NCI-H510A treated with DMSO at 0.1 percent for 48 hours (cell line): ENCODE measurements around the gene GPI.
A peak's percentile ranks its signal among the peaks of the same experiment; 100 is the strongest.
"Not testable (repeated sequence)": the region's sequence is repeated elsewhere in the genome, so short reads cannot be mapped to it uniquely, and the experiment has no call there.

Experiments
- DNase-seq: peaks from one replicate; lab custom pipeline; 2025; lab: John Stamatoyannopoulos, UW

Gene GPI

DNA sequence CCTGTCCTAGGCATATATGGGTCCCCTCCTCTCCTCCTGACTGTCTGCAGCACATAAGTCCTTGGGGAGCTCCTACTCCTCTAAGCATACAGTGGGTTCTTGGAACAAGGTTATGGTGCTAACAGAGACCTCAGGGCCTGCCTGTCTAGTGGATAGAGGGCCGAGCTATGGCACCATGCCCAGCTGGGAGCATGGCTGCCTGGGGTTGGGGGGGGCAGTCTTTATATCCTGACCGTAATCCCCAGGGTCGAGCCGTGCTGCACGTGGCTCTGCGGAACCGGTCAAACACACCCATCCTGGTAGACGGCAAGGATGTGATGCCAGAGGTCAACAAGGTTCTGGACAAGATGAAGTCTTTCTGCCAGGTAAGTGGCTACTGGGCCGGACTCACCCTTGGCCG lies 3.3 kb downstream of the GPI start:
- DNase-seq = no peak

DNA sequence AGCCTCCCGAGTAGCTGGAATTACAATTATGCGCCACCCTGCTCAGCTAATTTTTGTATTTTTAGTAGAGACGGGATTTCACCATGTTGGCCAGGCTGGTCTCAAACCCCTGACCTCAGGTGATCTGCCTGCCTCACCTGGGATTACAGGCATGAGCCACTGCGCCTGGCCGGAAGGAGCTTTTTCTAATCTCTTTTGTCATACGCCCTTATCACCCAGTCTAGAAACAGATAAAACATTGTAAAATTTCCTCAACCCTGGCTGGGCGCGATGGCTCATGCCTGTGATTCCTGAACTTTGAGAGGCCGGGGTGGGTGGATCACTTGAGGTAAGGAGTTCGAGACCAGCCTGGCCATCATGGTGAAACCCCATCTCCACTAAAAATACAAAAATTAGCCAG lies 4.2 kb downstream of the GPI start:
- not testable (repeated sequence) for DNase-seq

DNA sequence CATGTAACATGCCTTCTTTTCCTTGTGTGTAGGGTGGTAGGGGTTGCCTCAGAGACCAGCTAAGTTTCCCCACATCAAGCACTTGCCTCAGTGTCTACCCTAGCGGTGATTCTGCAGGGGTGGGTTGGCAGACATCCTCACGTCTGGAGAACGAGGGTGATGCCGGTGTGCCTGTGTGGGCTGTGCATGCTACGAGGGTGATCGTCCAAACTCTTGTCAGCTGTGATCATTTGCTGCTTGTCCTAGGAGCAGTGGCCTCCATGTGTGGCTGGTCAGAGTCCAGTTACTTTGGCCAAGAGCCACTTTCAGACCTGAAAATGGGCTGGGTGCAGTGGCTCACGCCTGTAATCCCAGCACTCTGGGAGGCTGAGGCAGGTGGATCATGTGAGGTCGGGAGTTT lies 5.1 kb downstream of the GPI start:
- DNase-seq = no peak

DNA sequence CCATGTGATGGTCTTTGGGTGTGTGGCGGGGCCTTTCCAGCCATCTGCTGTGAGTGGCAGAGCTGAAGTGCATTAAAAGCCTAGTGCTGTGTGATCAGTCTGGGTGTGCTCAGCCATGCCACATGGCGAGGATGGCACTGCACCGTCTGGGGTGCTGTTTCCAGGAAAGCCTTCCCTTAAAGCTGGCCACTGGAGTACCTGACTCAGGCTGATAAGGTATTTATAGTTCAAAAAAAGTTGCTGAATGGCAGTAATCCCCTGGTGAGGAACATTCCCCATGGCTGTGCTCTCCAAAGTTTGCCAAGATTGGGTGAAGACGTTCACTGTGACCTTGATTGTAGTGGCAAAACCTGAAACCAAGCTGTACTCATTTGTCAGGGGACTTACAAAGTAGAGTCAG lies 6.0 kb downstream of the GPI start:
- DNase-seq = no peak

DNA sequence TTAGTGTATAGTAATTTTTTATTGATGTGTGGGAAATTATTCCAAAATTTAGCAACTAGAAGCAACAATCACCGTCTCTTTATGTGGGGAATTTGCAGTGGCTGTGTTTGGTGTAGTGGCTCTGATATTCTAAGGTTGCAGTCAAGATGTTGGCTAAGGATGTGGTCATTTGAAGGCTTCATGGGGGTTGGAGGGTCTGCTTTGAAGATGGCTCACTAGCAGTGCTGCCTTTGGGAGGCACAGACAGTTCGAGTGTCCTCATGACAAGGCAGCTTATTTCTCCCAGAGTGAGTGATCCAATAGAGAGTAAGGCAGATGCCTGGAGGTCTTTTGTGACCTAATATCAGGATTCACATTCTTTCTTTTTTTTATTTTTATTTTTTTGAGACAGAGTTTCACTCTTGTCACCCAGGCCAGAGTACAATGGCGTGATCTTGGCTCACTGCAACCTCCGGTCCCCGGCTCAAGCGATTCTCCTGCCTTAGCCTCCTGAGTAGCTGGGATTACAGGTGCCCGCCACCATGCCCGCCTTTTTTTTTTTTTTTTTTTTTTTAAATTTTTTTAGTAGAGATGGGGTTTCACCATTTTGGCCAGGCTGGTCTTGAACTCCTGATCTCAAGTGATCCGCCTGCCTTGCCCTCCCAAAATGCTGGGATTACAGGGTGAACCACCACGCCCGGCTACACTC lies 8.7 kb downstream of the GPI start:
- DNase-seq = no peak

DNA sequence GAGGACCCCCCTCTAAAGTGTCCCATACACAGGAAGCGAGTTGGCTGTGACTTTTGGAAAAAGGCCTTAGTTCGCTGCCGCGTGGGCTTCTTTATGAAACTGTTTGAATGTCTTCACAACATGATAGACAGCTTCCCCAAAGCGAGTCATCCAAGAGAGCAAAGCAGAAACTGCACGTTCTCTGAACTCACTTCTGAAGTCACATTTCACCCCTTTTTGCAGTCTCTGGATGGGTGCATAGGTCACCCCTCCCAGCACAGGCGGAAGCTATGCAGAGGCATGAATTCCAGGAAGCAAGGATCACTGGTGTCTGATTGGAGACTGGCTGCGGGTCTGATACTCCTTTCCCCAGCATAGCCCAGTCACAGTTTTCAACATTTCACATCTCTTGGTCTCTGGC lies 10.6 kb downstream of the GPI start:
- DNase-seq = no peak

DNA sequence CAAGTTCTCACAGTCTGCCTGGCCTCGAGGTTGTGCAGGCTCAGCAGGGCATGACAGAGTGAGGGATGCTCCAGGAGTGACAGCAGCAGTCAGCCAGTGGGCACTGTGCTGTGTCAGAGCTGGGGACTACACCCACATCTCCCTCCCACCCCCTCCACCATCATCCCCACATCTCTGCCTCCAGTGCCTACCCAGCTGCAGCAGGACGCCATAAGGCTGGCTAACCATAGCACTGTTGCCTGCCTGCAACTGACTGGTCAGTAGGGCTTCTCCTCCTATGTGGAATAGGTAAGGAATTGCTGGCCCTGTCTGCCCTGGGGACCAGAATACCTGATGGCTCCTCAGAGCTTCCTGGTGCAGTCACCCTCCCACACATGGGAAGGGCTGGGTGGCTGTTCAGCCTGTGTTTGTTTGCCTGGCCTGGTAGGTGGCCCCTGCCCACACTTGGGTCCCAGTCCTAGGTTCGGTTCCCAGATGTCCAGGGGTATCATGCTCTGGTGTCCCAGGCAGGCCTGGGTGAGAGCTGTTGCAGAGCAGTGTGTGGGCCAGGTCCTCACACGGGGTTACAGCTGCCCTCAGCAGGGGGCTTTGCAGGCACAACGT lies 15.7 kb downstream of the GPI start:
- no peak for DNase-seq

DNA sequence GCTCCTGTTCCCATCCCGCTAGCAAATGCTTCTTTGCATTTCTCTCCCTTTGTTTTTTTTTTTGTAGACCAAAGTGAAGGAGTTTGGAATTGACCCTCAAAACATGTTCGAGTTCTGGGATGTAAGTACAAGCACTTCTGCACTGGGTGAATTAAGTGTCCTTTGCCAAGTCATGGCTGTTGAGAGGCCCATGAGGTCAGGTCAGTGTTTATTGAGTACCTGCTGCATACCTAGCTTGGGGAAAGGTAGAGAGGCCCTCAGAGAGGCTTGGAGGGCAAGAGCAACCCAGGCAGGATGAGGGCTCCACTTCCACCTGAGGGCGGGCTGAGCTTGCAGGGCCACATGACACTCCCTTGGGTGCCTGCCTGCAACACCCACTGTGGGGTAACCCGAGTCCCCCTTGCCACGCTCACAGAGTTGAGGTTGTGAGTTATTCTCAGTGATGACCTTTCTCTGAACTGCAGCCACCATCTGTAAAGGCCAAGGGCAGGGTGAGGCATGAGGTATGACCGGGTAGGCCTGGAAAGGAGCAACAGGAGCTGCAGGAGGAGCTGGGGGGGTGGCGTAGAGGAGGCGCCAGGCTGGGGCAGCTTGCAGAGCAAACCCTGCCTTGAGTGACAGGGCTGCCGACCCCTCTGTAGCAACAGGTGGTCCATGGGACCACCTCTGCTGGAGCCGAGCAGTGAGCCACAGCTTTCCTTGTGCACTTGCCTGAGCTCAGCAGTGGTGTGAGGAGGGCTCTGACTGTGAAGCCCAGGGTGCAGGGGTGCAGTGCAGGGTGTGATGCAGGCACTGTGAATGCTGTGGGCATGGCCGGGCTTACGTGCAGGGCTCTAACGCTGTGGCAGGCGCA lies 16.6 kb downstream of the GPI start:
- no peak for DNase-seq

DNA sequence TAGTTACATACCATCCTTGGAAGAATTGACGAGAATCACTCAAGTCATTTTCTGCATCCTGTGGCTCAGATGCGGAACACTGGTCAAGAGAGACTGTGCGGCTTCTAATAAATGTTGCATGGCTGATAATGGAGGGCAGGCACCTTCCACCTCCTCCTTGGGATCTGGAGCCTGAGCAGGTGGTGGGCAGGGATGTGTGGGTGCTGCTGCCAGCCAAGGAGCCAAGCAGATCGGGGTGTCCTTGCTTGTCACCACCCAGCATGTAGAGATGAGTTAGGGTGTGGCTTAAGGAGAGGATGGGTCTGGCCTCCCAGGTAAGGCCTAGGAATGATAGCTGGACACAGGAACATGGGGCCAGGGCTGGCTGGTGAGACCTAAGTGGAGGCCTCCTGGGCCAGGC lies 17.5 kb downstream of the GPI start:
- DNase-seq = no peak

DNA sequence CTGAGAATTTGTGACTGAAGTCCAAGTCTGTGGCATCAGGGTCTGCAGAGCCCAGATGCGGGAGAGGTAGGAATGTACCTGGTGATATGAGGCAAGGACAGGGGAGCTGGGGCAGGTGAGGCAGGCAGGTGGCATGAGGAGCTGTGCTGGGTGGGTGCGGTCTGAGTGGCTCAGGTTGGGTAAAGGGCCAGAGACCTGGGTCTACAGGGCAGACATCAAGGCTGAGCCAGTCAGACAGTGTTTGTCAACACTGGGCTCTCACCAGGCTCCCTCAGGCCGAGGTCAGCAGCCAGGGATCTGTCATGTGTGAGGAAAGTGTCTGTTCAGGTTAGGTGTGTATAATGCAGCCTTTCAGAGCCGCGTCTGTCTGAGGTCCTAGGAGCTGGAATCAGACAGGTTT lies 18.6 kb downstream of the GPI start:
- DNase-seq = no peak

DNA sequence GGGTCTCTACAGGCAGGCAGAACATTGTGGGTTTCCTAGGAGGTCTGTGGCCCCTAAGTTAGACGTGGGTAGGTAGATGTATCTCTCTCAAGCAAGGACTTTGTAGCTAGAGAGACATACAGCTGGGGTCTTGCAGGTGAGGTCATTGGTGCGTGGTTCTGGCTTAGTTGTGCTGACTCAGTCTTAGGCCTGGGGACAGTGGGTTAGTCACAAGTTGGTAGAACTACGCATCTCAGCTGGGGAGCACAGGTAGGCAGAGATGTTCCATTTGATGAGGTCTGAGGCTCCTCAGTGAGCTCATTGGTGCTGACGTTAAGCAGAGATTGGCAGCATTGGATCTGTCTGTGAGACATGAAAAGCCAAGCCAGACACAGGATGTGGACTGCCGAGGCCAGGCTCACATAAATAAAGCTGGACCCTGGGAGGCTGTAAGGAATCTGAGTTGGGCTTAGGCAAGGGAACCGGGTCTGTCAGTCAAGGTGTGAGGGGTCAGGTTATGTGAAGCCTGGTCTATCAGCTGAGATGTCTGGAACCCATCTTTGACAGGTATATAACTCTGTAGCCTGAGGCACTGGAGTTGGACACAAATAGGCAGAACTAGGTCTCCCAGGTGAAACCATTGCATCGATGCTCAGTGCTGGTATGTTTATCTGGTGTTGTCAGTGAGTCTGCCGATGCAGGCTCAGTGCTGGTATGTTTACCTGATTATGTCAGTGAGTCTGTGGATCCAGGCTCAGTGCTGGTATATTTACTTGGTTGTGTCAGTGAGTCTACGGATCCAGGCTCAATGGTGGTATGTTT lies 21.8 kb downstream of the GPI start:
- no peak for DNase-seq

DNA sequence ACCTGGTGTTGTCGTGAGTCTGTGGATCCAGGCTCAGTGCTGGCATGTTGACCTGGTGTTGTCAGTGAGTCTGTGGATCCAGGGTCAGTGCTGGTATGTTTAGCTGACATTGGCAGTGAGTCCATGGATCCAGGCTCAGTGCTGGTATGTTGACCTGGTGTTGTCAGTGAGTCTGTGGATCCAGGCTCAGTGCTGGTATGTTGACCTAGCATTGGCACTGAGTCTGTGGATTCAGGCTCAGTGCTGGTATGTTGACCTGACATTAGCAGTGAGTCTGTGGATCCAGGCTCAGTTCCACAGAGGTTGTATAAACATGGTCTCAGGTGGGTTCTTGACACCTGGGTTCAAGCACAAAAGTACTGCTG lies 22.4 kb downstream of the GPI start:
- no peak for DNase-seq

DNA sequence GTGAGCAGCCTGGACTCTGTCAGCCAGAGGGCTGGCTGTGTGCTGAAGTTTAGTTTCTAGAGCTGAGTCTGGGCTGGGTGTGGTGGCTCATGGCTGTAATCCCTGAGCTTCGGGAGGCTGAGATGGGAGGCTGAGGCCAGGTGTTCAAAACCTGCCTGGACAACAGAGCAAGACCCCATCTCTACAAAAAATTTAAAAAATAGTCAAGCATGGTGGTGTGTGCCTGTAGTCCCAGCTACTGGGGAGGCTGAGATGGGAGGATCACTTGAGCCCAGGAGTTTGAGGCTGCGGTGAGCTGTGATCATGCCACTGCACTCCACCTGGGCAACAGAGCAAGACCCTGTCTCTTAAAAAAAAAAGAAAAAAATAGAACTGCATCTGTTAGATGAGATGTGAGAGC lies 23.7 kb downstream of the GPI start:
- DNase-seq = not testable (repeated sequence)

DNA sequence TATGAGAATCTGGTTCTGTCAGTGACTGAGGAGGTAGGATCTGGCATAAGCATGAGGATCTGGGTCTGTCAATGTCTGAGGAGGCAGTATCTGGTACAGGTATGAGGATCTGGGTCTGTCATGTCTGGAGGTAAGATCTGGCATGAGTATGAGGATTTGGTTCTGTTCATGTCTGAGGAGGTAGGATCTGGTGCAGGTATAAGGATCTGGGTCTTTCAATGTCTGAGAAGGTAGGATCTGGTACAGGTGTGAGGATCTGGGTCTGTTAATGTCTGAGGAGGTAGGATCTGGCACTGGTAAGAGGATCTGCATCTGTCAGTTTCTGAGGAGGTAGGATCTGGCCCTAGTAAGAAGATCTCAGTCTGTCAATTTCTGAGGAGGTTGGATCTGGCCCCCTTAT lies 26.8 kb downstream of the GPI start:
- DNase-seq = no peak

DNA sequence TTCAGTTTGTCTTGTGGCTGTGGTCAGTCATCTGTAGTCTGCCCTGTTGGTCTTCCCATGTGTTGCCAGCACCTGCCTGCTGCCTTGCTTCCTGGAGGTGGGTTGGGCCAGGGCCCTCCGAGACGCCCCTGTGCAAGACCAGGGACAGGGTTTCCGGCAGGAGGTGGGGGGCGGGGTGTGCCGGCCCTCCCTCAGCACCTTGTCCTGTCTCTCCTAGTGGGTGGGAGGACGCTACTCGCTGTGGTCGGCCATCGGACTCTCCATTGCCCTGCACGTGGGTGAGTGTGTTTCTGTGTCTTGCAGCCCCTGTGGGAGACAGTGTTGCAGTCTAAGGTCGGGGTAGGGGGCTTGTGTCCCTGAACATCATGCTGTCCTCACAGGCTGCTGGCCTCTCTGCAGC lies 28.0 kb downstream of the GPI start:
- DNase-seq = no peak

DNA sequence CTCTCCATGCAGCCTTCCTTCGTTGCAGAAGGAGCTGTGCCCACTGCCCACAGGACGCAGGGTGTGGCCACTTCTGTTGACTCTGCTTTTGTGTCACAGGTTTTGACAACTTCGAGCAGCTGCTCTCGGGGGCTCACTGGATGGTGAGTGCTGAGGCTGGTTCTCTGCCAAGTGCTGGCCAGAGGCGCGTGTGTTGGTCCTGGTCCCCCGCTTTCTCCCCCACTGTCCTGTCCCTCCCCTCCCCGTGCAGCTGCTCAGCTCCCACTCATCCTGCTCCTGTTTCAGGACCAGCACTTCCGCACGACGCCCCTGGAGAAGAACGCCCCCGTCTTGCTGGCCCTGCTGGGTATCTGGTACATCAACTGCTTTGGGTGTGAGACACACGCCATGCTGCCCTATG lies 28.6 kb downstream of the GPI start:
- no peak for DNase-seq

DNA sequence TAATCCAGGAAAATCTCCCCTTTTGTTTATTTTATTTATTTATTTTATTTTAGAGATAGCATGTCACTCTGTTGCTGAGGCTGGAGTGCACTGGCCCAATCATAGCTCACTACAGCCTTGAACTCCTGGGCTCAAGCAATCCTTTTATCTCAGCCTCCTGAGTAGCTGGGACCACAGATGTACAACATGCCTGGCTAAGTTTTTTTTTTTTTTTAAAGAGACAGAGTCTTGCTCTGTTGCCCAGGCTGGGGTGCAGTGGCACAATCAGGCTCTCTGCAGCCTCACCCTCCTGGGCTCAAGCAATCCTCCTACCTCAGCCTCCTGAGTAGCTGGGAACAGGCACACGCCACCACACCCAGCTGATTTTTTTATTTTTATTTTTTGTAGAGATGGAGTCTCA lies 32.9 kb downstream of the GPI start:
- DNase-seq = no peak

DNA sequence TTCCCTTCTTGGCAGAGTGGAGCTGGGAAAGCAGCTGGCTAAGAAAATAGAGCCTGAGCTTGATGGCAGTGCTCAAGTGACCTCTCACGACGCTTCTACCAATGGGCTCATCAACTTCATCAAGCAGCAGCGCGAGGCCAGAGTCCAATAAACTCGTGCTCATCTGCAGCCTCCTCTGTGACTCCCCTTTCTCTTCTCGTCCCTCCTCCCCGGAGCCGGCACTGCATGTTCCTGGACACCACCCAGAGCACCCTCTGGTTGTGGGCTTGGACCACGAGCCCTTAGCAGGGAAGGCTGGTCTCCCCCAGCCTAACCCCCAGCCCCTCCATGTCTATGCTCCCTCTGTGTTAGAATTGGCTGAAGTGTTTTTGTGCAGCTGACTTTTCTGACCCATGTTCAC lies 34.9 kb downstream of the GPI start:
- DNase-seq = no peak

DNA sequence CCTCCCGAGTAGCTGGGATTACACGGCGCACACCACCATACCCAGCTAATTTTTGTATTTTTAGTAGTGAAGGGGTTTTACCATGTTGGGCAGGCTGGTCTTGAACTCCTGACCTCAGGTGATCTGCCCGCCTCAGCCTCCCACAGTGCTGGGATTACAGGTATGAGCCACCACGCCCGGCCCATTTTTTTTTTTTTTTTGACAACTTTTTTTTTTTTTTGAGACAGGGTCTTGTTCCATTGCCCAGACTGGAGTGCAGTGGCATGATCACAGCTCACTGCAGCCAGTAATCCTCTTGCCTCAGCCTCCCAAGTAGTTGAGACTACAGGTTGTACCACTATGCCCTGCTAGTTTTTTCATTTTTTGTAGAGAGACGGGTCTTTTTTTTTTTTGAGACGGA lies 35.8 kb downstream of the GPI start:
- DNase-seq = not testable (repeated sequence)

DNA sequence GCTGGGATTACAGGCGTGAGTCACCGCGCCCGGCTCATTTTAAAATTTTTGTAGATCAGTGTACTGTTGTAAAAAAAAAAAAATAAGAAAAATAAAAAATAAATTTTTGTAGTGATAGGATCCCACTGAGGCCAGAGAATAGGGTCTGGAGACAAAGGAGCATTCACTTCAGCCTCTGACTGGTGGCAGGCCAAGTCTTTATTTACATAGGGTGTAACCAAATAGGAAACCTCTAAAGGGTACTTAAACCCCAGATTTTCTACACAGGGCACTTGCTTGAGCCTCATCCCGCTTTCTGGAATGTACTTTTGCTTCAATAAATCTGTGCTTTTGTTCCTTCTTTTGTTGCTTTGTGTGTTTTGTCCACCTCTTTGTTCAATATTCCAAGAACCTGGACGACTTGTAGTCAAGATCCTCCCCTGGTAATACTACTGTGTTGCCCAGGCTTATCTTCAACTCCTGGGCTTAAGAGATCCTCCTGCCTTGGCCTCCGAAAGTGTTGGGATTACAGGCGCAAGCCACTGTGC lies 37.1 kb downstream of the GPI start:
- no peak for DNase-seq

DNA sequence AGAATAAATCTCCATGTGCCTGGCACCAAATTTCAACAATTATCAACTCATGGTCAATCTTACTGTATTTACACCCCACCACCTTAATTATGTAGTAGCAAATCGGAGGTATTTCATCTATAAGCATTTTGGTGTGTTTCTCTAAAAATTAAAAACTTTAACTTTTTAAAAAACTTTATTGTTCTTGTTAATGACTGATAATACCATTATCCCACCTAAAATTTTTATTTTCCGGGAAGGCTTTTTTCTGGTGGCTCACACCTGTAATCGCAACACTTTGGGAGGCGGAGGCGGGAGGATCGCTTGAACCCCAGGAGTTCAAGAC lies 38.8 kb downstream of the GPI start:
- DNase-seq = no peak

DNA sequence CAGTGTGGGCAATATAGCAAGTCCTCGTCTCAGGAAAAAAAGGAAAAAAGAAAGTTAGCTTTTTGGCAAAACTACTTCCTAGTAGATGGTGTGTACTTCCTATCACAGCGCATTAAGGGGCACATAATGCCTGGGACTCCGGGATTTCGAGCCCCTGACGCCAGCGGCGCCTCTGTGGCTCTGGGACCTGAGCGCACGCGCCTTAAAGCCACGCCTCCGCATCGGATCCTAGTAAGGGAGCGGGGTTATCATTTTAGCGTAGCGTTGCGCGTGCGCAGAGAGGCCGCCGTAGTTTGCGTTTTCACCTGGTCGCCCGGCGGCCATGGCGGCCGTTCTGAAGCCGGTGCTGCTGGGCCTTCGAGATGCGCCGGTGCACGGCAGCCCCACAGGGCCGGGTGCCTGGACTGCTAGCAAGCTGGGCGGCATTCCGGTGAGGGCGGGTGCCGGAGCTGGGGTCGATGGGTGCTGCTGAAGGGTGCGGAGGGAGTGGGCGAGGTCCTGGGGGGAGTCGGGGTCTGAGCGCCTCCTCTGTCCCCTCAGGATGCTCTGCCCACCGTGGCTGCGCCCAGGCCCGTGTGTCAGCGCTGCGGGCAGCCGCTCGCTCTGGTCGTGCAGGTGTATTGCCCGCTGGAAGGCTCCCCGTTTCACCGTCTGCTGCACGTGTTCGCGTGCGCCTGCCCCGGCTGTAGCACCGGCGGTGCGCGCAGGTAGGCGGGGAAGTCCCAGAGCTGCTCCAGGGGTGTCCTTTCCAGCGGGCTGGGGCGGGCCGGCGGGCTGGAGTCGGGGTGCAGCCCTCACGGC lies 39.3 kb downstream of the GPI start, which contains the start of gene PDCD2L:
TSS of gene PDCD2L (plus strand) at position 291 of the 801 bp plus-strand sequence. CDS start at position 323, 32 bp downstream.
- peak; percentile 96 for DNase-seq
